Nephron progenitor cell (in vitro differentiated cells): ENCODE results near the gene HINT3.

Experiments
- DNase-seq: peaks from one replicate; pipeline ENCODE4 v3.0.0; 2021
- H3K27ac Mint-ChIP-seq: 2 replicates; pipeline ENCODE4 v1.8.0; 2021; ENCODE audit warnings: mild to moderate bottlenecking, moderate library complexity, mixed read lengths
- H3K27me3 Mint-ChIP-seq: 2 replicates; pipeline ENCODE4 v1.8.0; 2021; ENCODE audit warnings: mild to moderate bottlenecking, low read depth, mixed read lengths; ENCODE audit not compliant: poor library complexity
- H3K36me3 Mint-ChIP-seq: 2 replicates; pipeline ENCODE4 v1.8.0; 2021; ENCODE audit warnings: low read depth, mixed read lengths
- H3K4me1 Mint-ChIP-seq: 2 replicates; pipeline ENCODE4 v1.8.0; 2021; ENCODE audit warnings: mixed read lengths
- H3K4me3 Mint-ChIP-seq: 2 replicates; pipeline ENCODE4 v1.8.0; 2021; ENCODE audit warnings: mild to moderate bottlenecking, moderate library complexity, mixed read lengths
- H3K9me3 Mint-ChIP-seq: 2 replicates; pipeline ENCODE4 v1.8.0; 2021; ENCODE audit warnings: mild to moderate bottlenecking, moderate library complexity, mixed read lengths
- CTCF ChIP-seq: fragments of 200-600 bp; sonication (generic); IDR thresholded peaks from 2 replicates; pipeline ENCODE4 v1.5.0; 2021; ENCODE audit warnings: antibody characterized with exemption

The HINT3 gene

DNA sequence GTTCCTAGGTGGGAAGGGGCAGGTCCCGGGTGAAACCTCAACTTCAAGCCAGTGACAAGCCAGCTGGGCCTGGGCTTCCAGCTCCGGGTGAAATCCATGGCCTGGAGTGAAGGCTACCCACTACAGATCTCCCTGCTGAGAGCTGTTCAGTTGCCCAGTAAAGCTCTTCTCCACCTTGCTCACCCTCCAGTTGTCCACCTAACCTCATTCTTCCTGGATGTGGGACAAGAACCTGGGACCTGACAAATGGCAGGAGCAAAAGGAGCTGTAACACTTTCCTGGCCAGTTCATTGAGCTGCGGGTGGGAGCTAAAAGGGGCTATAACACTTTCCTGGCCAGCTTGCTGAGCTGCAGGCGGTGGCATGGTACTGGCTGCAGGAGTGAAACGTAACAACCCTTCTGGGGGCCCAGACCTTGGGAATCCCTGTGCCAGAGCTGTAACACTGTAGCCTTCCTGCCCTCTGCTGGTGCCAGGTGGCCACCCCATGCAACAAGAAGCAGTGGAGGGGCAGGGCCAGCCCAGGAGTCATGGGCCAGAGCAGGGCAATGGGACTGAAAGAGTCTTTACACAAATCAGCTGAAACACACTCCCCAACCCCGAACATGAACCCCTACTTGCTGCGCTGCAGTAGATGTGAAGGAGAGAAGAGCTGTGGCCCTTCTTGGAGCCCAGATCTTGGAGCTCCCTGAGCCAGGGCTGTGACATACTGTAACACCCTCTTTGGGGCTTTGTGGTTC, 3.6 kb upstream of the HINT3 start:
- Mint-ChIP-seq H3K36me3 (no peaks in the 10 kb centered on the region), H3K4me1 (no peaks in the 10 kb centered on the region), H3K4me3 (no peak overlapping the region), H3K9me3 (peaks cover 3% of the 10 kb centered on the region), H3K27ac (no peak overlapping the region), H3K27me3 (peaks cover 10% of the 10 kb centered on the region)
- peak; percentile 15 for DNase-seq
- TF ChIP-seq CTCF = no peak

DNA sequence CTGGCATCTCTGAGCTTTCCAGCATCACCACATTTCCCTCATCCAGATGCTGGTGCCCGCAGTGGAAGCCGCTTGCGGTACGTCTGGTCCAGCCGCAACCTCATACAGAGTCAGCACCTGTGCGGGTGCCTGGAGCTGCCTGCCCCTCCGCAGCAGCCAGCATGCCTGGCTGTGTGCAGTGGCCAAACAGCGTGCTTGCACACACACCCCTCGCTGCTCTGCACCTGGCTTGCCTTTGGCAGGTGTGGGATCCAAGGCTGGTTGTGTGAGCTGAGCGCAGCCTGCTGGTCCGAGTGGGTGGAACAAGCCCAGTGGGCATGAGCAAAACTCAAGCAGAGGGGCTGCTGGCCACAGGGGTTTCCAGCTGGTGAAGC, 3.1 kb upstream of the HINT3 start:
- no peak overlapping the region for H3K4me3 Mint-ChIP-seq
- DNase-seq = peak; percentile 22

DNA sequence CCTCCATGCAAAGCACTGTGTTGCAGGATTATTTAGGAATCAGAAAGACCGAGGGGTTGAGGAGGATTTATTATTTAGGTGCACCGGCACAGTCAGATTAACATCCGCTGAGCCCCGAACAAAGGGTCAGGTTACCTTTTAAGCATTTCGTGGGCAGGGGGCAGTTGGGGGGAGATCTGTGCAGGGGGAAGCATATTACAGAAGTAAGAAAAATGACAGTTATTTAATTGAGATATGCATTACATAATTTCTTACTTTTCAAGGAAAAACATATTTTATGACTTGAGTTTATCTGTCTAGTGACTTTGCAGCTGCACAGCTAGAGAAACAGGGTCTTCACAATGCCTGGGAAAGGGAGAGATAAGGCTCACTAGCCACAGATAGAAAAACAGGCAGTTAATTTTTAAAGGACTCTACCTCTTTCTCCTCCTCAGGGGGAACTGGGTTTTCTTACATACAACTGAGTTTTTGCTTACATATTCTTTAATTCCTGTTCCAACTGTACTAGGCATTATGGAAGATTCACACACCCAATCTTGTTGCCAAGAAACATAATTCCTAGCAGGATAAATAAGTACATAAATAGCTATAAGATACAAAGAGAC, 1.7 kb upstream of the HINT3 start:
- DNase-seq = no peak
- TF ChIP-seq CTCF = no peak
- Mint-ChIP-seq H3K4me1 (no peaks in the 10 kb centered on the region), H3K4me3 (peak overlapping the region; percentile 46), H3K36me3 (no peaks in the 10 kb centered on the region), H3K27me3 (peaks cover 10% of the 10 kb centered on the region), H3K27ac (no peak overlapping the region), H3K9me3 (peaks cover 3% of the 10 kb centered on the region)

More for the DNA sequence above, 3.1 kb upstream of the HINT3 start:
- no peaks in the 10 kb centered on the region for H3K36me3 Mint-ChIP-seq
- TF ChIP-seq CTCF = no peak
- peaks cover 3% of the 10 kb centered on the region for H3K9me3 Mint-ChIP-seq
- peaks cover 10% of the 10 kb centered on the region for H3K27me3 Mint-ChIP-seq
- no peaks in the 10 kb centered on the region for H3K4me1 Mint-ChIP-seq
- H3K27ac Mint-ChIP-seq = no peak overlapping the region

- Mint-ChIP-seq H3K27me3 (peaks cover 10% of the 10 kb centered on the region), H3K27ac (no peak overlapping the region), H3K9me3 (peaks cover 3% of the 10 kb centered on the region), H3K4me1 (no peaks in the 10 kb centered on the region), H3K36me3 (no peaks in the 10 kb centered on the region), H3K4me3 (no peak overlapping the region)
- no peak for TF ChIP-seq CTCF
- DNase-seq = no peak
These were observed 597 bp upstream of the HINT3 start for GRCh38 chr6:125955973-125956372.

DNA sequence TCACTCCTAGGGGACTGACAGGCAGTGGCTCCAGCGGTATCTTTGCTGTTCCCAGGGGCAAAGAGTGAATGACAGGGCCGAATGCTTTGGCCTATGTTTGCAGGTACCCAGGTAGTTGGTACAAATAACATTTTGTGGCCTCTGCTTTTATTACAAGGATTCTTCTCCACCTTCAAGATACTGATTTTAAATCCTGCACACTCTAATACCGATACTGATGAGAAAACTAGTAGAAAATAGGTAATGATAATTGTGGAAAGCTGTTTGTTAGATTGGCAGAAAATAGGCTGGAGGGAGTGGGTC, 772 bp downstream of the HINT3 start:
- Mint-ChIP-seq H3K9me3 (peaks cover 2% of the 10 kb centered on the region), H3K27me3 (peaks cover 7% of the 10 kb centered on the region), H3K27ac (no peak overlapping the region), H3K4me3 (no peak overlapping the region), H3K36me3 (no peaks in the 10 kb centered on the region), H3K4me1 (no peaks in the 10 kb centered on the region)
- no peak for DNase-seq
- no peak for TF ChIP-seq CTCF

DNA sequence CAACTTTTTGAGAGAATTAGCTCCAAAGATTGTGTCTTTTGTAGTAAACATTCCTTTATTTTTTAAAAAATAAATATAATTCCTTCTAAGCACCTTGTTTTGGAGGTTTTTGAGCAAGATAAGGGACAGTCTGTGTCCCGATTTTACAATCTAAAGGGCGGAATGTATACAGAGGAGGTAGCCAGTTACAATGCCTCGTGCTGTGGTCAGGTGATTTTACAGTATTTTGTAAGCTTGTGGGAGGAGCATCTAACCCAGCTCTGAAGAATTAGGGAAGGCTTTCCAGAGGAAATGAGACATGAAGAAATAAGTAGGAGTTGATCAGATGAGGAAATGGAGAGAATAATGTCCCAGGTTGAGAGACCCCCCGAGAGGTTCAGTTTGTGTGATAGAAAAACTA, 1.3 kb downstream of the HINT3 start:
- H3K27me3 Mint-ChIP-seq = peaks cover 7% of the 10 kb centered on the region
- no peak for DNase-seq
- H3K36me3 Mint-ChIP-seq = no peaks in the 10 kb centered on the region
- H3K27ac Mint-ChIP-seq = no peak overlapping the region
- H3K4me3 Mint-ChIP-seq = no peak overlapping the region
- no peaks in the 10 kb centered on the region for H3K4me1 Mint-ChIP-seq
- no peaks in the 10 kb centered on the region for H3K9me3 Mint-ChIP-seq
- TF ChIP-seq CTCF = no peak
